GM19324 (cell line): ENCODE data around the gene MYOM1.
"Not testable (repeated sequence)": the region's sequence is repeated elsewhere in the genome, so short reads cannot be mapped to it uniquely, and the experiment has no call there.

Experiments used
- ATAC-seq: cut with Tn5 transposase; IDR thresholded peaks from one replicate; pipeline ENCODE4 v1.9.1; 2021; ENCODE audit warnings: mild to moderate bottlenecking, moderate library complexity; ENCODE audit not compliant: unreplicated experiment, low FRiP score

The MYOM1 gene

GRCh38 chr18:3221496-3221895, 1.7 kb upstream of the MYOM1 start:
- no peak for ATAC-seq

GRCh38 chr18:3220868-3221267, 1.1 kb upstream of the MYOM1 start:
- ATAC-seq = not testable (repeated sequence)

GRCh38 chr18:3219241-3219630, 532 bp downstream of the MYOM1 start:
- no peak for ATAC-seq

- no peak for ATAC-seq
Measured at GRCh38 chr18:3218819-3219218, 949 bp downstream of the MYOM1 start.

GRCh38 chr18:3217948-3218647, 1.7 kb downstream of the MYOM1 start:
- ATAC-seq = no peak

GRCh38 chr18:3216987-3217386, 2.8 kb downstream of the MYOM1 start:
- no peak for ATAC-seq

GRCh38 chr18:3214855-3215637, 4.7 kb downstream of the MYOM1 start:
- no peak for ATAC-seq

GRCh38 chr18:3213300-3214059, 6.3 kb downstream of the MYOM1 start:
- no peak for ATAC-seq

GRCh38 chr18:3212657-3213056, 7.1 kb downstream of the MYOM1 start:
- ATAC-seq = no peak

- no peak for ATAC-seq
Measured at GRCh38 chr18:3211236-3211992, 8.4 kb downstream of the MYOM1 start.

GRCh38 chr18:3209859-3210569, 9.8 kb downstream of the MYOM1 start:
- ATAC-seq = no peak

GRCh38 chr18:3207565-3207964, 12.2 kb downstream of the MYOM1 start:
- ATAC-seq = no peak

GRCh38 chr18:3205239-3205638, 14.5 kb downstream of the MYOM1 start:
- no peak for ATAC-seq

GRCh38 chr18:3199942-3200645, 19.7 kb downstream of the MYOM1 start:
- ATAC-seq = no peak

GRCh38 chr18:3198260-3198860, 21.4 kb downstream of the MYOM1 start:
- not testable (repeated sequence) for ATAC-seq

GRCh38 chr18:3194947-3195612, 24.7 kb downstream of the MYOM1 start:
- no peak for ATAC-seq

- ATAC-seq = no peak
Measured at GRCh38 chr18:3193331-3193730, 26.4 kb downstream of the MYOM1 start.

- ATAC-seq = no peak
Measured at GRCh38 chr18:3192752-3193151, 27.0 kb downstream of the MYOM1 start.
